Measurements from ENCODE around the gene PLCL2.

Gene PLCL2

GRCh38 chr3:16982460-16982859 is 97.7 kb downstream of the PLCL2 start:
- no peak for DNase-seq (ENCODE audit: low read depth)
- no peak overlapping the region for H3K4me3 ChIP-seq (ENCODE audit: low read depth, low read length)
- in situ Hi-C loops (cut with HindIII; ENCODE audit: low sequenced_read_pairs): no loop called here
- no peak for TF ChIP-seq CTCF (IDR thresholded peaks at IDR 0.05; ENCODE audit: low read depth, low read length, missing control alignments)

- in situ Hi-C loops (cut with HindIII; ENCODE audit: low sequenced_read_pairs): no loop called here
- DNase-seq (ENCODE audit: low read depth): no peak
- TF ChIP-seq CTCF (IDR thresholded peaks at IDR 0.05; ENCODE audit: low read depth, low read length, missing control alignments): no peak
- H3K4me3 ChIP-seq (ENCODE audit: low read depth, low read length): no peak overlapping the region
Measured at GRCh38 chr3:16985608-16986007, 100.9 kb downstream of the PLCL2 start.

DNA sequence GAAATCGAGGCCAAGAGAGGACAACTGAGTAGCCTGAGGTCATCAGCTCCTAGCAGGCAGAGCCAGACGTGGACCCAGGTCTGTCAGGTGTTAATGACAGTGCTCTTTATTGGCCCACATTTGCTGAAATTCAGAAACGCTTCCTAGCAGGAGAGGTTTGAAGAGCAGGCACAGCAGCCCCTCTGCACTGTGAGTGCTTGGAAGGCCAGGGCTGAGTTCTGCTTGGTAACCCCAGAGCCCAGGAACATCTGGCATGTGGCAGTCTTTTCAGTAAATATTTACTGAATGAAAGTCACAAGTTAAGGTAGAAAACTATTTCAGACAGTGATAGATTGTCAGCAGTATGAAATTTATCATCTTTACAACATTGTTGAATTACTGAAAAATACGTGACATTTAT is 102.4 kb downstream of the PLCL2 start:
- TF ChIP-seq CTCF (IDR thresholded peaks at IDR 0.05; ENCODE audit: low read depth, low read length, missing control alignments): no peak
- no peak for DNase-seq (ENCODE audit: low read depth)
- H3K4me3 ChIP-seq (ENCODE audit: low read depth, low read length): no peak overlapping the region
- in situ Hi-C loops (cut with HindIII; ENCODE audit: low sequenced_read_pairs): no loop called here

DNA sequence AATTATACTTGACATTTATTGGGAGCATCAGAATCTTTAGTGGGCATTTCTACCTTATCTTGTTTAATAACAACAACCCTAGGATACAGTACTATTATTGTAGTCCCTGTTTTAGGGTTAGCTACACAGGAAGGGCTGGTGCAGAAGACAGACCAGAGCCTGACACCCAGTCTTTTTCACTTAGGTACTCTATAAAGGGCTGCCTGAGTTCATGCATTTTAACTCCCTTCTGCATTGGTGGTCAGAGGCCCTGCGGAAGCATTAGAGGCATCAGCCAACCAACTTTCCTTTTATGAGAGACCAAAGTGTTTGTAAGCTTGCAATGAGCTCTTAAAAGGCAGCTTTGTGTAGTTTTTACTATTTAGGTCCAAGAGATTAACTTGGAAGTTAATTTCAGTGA is 105.4 kb downstream of the PLCL2 start:
- no peak for TF ChIP-seq CTCF (IDR thresholded peaks at IDR 0.05; ENCODE audit: low read depth, low read length, missing control alignments)
- no peak overlapping the region for H3K4me3 ChIP-seq (ENCODE audit: low read depth, low read length)
- DNase-seq (ENCODE audit: low read depth): no peak
- in situ Hi-C loops (cut with HindIII; ENCODE audit: low sequenced_read_pairs): loop anchor here (5.0 kb wide), 1 partner anchor 68 kb away; no protein-coding TSS in a partner anchor

GRCh38 chr3:16992198-16992597 is 107.4 kb downstream of the PLCL2 start:
- in situ Hi-C loops (cut with HindIII; ENCODE audit: low sequenced_read_pairs): loop anchor here (5.0 kb wide), 1 partner anchor 70 kb away; no protein-coding TSS in a partner anchor
- DNase-seq (ENCODE audit: low read depth): no peak

GRCh38 chr3:16993227-16993626 is 108.5 kb downstream of the PLCL2 start:
- in situ Hi-C loops (cut with HindIII; ENCODE audit: low sequenced_read_pairs): loop anchor here (5.0 kb wide), 1 partner anchor 71 kb away; no protein-coding TSS in a partner anchor
- no peak overlapping the region for H3K4me3 ChIP-seq (ENCODE audit: low read depth, low read length)
- DNase-seq (ENCODE audit: low read depth): no peak
- no peak for TF ChIP-seq CTCF (IDR thresholded peaks at IDR 0.05; ENCODE audit: low read depth, low read length, missing control alignments)

More at GRCh38 chr3:16992198-16992597, 107.4 kb downstream of the PLCL2 start:
- H3K4me3 ChIP-seq (ENCODE audit: low read depth, low read length): no peak overlapping the region
- TF ChIP-seq CTCF (IDR thresholded peaks at IDR 0.05; ENCODE audit: low read depth, low read length, missing control alignments): no peak
